ENCODE data around the gene HSD17B13. TPM values are rescaled to one million over a fixed set of nuclear protein-coding genes. Genes with fewer than 3 reads are reported as not detected.
A peak's percentile ranks its signal among the peaks of the same experiment; 100 is the strongest.
"Not testable (repeated sequence)": the region's sequence is repeated elsewhere in the genome, so short reads cannot be mapped to it uniquely, and the experiment has no call there.

HSD17B13 gene
- polyA plus RNA-seq, 4 donors: 0.25 to 0.36 (median 0.30) TPM

DNA sequence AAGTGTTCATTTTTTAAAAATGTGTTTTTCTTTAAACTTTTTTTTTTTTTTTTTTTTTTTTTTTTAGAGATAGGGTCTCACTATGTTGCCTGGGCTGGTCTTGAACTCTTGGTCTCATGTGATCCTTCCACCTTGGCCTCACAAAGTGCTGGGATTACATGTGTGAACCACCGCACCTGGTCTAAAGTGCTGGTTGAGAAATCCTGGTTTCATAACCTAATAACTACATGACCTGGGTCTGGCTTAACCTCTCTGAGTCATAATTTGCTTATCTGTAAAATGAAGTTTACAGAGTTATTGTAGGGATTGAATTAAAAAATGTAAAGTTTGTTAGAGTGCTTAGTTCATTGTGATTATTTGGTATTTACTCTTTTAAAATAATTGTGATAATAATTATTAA lies 5.2 kb downstream of the HSD17B13 start:
- DNase-seq (ENCODE audit: low read depth in 4 of 4, low spot score in 3 of 4): no peak

DNA sequence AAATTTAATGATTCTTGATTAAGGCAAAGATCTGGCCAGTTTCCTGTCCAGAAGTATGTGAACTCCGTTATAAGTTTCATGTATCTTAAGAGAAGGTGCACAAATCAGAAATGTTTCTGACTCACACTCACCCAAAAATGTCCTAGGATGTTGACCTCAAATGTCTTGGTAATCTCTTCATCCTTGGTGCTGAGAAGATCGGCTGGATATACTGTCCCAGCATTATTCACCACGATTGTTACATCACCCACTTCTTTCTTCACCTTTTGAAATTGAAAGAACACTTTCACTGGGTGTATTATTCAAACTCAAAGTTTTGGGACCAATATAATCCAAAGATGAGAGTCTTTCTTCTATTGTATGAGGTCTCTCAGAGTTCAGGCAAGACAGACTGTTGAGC lies 5.7 kb downstream of the HSD17B13 start:
- DNase-seq (ENCODE audit: low read depth in 4 of 4, low spot score in 3 of 4): no peak

DNA sequence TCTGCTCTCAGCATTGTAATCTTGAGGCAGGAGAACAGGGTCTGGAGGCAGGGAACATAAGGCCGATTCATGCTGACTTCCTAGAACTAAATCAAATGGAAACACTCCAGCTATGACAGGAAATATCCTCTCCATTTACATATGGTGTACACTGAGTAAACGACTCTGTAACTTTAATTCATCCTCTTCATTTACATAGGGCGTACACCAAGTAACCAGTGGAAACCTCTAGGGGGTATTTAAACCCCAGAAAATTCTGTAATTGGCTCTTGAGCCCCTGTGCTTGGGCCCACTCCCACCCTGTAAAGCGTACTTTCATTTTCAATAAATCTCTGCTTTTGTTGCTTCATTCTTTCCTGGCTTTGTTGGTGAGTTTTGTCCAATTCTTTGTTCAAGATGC lies 7.7 kb downstream of the HSD17B13 start:
- DNase-seq (ENCODE audit: low read depth in 4 of 4, low spot score in 3 of 4): not testable (repeated sequence)

DNA sequence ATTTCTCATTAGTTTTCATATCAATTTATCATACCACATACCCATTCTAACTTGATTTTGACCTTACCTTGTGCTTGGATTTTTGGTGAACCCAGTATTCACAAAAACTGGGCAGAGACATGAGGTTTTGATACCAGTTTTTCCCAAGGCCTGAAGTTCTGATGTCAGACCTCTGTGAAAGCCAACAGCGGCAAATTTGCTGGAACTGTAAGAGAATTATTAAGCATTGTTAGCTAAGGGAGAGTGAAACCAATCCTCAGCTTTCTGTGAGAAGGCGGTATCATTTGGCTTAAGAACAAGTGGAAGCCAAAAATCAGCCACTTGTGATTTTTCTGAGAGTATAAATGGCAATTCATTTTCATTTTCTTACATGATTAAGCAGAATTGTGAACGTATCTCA lies 8.9 kb downstream of the HSD17B13 start:
- DNase-seq (ENCODE audit: low read depth in 4 of 4, low spot score in 3 of 4): no peak

DNA sequence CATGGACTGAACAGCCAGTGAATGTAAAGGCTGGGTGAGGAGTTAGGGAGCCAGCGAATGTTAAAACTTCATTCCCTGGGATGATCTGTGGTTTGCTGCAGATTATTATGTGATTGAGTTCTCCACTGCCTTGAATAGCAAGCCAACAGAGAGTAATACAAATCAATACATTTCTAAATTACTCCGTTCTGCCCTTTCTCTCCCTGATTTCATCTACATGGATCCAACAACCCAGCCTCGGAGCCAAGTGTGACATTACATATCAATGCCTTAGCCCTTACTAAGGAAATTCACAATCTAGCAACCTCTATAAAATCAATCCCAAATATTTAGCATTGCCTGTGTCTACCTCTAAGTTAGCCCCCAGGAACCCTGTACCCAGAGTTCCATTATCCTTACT lies 11.0 kb downstream of the HSD17B13 start:
- no peak for DNase-seq (ENCODE audit: low read depth in 4 of 4, low spot score in 3 of 4)

DNA sequence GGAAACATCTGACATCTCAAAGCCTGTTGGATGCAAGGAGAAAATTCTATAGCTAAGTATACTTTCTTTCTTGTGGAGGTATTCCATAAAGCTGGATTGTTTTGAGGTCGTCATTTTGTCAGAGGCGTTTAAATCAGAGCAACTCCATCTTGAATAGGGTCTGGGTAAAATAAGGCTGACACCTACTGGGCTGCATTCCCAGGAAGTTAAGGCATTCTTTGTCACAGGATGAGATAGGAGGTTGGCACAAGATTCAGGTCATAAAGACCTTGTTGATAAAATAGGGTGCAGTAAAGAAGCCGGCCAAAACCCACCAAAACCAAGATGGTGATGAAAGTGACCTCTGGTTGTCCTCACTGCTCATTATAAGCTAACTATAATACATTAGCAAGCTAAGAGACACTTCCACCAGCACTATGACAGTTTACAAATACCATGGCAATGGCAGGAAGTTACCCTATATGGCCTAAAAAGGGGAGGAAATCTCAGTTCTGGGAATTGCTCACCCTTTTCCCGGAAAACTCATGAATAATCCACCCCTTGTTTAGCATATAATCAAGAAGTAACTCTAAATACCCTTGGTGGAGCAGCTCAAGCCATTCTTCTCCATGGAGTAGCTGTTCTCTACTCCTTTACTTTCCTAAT lies 11.9 kb downstream of the HSD17B13 start:
- no peak for DNase-seq (ENCODE audit: low read depth in 4 of 4, low spot score in 3 of 4)

DNA sequence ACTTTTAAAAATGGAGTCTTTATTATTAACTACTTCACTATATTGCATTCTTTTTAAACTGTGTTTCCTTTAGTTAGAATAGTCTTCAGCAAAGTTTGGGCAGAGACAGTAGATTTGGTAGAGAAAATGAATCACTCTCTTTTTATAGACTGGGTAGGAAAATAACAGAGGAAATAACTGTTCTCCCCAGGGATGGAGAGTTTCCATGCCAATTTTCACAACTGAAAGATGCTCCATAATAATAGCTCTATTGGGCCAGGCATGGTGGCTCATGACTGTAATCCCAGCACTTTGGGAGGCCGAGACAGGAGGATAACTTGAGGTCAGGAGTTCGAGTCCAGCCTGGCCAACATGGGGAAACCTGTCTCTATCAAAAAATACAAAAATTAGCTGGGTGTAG lies 13.1 kb downstream of the HSD17B13 start:
- DNase-seq (ENCODE audit: low read depth in 4 of 4, low spot score in 3 of 4): no peak

DNA sequence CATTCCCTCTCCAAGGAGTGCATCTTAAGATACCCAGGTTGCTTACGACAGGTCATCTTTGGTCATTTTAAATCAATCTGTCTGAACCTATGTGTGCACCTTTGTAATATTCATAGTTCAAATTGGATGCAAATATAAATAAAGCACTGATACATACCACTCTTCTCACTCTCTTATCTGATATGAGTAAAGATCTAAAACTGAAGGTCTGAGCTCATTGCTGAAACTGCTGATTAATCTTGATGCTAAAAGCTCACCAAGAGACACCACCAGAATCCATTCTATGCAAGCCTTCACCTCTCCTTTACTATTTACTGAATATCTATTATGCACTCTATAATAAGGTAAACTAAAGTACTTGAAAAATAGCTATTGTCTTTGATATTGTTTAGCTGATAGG lies 16.6 kb downstream of the HSD17B13 start:
- no peak for DNase-seq (ENCODE audit: low read depth in 4 of 4, low spot score in 3 of 4)

DNA sequence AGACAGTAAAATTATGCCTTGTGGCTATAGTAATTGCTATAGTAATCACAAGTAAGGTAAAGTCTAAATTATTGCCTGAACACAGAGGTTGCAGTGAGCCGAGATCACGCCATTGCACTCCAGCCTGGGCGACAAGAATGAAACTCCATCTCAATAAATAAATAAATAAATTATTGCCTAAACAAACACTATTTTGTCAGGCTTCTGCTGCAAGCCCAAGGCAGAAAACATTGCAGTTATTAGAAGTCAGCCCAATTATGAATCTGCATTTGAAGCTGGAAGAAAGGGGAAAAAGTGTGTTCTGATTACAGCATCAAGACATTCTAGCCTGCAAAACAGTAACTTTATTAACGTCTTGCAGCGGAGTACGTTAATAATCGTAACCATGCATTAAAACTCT lies 17.1 kb downstream of the HSD17B13 start:
- DNase-seq (ENCODE audit: low read depth in 4 of 4, low spot score in 3 of 4): no peak

DNA sequence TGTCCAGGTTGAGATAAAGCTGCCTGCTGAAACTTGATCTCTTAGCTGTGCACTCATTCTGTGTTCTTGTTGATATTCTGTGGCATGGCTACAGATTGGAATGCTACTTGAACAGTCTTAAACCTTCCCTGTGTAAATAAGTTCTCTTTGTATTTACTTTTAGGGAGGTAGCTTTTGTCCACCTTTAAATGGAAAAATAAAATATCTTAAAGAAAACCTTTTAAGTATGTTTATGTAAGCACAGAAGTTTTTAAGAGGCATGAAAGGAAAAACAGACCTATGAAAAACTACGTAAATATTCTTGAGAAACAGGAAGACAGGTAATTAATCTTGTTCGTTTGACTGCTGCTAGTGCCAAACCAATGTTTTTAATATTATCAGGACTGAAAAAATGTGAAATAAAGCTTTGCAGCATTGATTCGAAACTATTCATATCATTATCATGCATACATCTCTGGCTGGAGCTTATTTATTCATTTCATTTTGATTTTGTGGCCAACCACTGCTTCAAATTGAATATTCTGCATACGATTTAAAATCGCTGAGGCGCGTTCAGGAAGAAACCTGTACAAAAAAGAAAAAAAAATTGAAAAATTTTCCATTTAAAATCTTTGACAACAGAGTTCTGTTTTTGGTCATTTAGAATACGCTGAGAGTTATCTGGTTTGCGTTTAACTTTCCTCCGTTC lies 17.8 kb downstream of the HSD17B13 start:
- peak in 2 of 4 donors; percentile 7 to 16 for DNase-seq (ENCODE audit: low read depth in 4 of 4, low spot score in 3 of 4)

DNA sequence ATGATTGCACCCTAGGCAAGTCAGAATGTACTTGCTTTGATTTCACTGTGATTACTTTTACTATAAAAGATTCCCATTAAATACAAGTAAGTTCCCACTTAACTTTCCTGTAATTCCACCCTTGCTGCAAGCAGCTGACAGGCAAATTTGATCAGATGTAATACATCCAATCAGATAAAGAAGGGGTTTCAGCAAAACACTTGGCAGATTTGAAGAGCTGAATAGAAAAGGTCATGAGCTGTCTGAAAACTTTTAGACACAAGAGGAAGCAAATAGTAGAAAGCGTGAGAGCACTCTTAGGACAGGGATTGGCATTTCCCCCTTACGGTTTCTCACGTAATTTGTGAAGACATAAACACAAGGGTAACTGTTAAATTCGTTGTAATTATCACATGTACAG lies 22.8 kb downstream of the HSD17B13 start:
- no peak for DNase-seq (ENCODE audit: low read depth in 4 of 4, low spot score in 3 of 4)

DNA sequence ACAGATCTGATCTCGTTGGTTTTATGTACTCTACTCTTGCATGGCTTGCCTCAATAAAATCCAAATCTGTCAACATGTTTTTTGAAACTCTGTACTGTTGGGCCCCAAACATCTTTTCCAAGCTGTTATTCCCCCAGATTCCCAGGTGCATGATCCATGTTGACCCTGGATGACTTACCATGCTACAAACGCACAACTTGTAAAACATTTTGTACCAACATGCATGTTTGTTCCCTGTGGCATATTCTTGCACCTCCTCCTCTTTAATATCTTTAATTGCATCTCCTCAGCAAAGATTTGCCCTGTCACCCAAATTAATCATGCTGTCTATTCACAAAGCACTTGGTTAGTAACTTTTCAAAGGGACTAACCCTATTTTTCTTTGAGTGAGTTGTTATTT lies 24.3 kb downstream of the HSD17B13 start:
- no peak for DNase-seq (ENCODE audit: low read depth in 4 of 4, low spot score in 3 of 4)

DNA sequence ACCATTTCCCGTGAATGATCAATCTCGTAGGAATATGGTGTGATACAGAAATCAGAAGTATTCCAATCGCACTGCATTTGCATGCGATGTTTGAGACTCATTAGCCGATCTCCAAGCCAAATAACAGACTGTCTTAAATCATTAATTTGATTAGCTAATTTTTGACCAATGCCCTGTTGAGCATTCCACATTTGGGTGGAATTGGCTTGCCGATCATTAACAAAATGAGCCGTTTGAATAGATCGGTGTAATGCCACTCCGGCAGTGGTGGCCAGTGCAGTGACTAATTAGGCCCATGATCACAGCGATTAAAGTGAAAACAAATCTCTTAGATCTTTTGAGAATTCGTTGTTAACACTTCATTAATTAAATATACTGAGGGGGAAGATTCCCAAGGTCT lies 27.8 kb downstream of the HSD17B13 start:
- DNase-seq (ENCODE audit: low read depth in 4 of 4, low spot score in 3 of 4): not testable (repeated sequence)

DNA sequence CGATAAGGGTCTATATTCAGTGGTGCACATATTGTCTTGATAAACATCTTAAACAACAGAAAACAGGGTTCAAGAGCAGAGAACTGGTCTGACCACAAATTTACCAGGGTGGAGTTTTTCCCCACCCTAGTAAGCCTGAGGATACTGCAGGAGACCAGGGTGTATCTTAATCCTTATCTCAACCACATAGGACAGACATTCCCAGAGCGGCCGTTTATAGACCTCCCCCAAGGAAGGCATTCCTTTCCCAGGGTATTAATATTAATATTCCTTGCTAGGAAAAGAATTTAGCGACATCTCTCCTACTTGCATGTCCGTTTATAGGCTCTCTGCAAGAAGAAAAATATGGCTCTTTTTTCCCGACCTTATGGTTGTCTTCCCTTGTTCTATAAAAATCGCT lies 28.8 kb downstream of the HSD17B13 start:
- DNase-seq (ENCODE audit: low read depth in 4 of 4, low spot score in 3 of 4): not testable (repeated sequence)

DNA sequence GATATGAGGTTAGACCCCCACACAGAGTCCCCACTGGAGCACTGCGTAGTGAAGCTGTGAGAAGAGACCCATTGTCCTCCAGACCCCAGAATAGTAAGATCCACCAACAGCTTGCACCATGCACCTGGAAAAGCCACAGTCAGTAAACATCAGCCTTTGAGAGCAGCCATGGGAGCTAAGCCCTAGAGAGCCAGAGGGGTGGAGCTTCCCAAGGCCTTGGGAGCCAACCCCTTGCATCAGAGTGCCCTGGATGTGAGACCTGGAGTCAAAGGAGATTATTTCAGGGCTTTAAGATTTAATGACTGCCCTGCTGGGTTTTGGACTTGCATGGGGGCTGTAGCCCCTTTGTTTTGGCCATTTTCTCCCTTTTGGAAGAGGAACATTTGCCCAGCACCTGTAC lies 35.7 kb downstream of the HSD17B13 start:
- DNase-seq (ENCODE audit: low read depth in 4 of 4, low spot score in 3 of 4): no peak

DNA sequence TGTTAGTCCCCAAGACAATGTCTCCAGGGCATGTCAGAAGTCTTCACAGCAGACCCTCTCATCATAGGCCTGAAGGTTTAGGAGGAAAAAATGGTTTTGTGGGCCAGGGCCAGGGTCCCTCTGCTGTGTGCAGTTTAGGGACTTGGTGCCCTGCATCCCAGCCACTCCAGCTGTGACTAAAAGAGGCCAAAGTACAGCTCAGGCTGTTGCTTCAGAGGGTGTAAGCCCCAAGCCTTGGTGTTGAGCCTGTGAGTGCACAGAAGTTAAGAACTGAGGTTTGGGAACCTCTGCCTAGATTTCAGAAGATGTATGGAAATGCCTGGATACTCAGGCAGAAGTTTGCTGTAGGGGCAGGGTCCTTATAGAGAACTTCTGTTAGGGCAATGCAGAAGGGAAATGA lies 38.4 kb downstream of the HSD17B13 start:
- DNase-seq (ENCODE audit: low read depth in 4 of 4, low spot score in 3 of 4): not testable (repeated sequence)

DNA sequence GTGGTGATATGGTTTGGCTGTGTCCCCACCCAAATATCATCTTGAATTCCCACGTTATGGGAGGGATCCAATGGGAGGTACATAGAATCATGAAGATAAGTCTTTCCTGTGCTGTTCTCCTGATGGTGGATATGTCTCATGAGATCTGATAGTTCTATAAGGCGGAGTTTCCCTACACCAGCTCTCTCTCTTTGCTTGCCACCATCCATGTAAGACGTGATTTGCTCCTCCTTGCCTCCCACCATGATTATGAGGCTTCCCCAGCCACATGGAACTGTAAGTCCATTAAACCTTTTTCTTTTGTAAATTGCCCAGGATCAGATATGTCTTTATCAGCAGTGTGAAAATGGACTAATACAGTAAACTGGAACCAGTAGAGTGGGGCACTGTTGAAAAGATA lies 39.5 kb downstream of the HSD17B13 start:
- DNase-seq (ENCODE audit: low read depth in 4 of 4, low spot score in 3 of 4): no peak

DNA sequence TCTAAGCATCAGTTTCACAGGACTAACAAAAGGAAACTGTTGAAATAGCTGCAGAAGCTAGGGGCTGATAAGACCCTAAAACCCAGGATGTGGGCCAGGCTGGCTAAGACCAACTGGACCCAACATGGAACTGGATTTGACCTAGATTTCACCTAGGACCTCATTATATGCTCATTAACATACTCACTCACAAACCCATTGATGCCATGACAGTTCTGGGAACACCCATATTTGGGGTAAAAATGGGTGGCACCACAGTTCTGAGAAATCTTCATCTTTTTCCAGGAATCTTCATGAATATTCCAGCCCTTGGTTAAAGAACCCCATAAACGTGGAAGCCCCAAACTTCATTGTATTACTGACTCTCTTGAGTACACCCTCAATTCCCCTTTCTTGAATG lies 41.1 kb downstream of the HSD17B13 start:
- DNase-seq (ENCODE audit: low read depth in 4 of 4, low spot score in 3 of 4): no peak

DNA sequence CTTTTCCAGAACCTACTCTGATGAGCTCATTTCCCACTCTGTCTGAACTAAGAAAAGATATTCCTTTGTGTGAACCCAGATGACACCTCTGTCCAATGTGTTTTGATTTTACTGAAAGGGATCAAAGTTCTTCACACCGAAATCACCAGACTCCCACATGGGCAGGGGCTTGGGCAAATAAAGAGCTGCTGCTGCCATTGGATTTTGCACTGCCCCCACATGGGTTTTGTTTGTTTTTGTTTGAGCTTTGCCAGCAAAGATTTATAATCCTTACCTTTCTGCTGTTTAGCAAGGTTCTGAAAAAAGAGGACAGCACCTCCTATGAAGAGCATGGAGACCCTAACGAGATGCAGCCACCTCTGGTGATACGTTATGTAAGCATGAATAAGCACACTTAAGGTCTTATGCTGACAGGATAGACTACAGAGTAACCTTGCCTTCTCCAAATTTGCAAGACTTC lies 44.3 kb downstream of the HSD17B13 start:
- peak in 1 of 4 donors; percentile 27 for DNase-seq (ENCODE audit: low read depth in 4 of 4, low spot score in 3 of 4)

DNA sequence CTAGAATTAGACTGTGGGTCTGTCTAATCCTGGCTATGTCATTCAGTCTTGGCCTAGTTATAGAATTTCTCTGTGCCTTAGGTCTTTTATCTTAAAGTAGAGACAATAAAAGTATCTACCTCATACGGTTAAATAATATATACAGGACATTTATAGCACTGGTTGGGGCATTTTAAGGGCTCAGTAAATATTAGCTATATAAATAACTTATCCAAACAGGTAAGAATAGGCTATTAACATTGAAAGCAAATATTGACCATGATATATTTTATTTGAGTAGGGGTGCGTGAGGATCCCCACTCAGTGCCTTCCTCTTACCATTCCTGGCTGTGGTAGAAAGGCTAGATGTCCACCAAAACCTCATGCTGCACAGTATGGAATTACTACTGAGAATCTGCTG lies 47.4 kb downstream of the HSD17B13 start:
- DNase-seq (ENCODE audit: low read depth in 4 of 4, low spot score in 3 of 4): no peak

DNA sequence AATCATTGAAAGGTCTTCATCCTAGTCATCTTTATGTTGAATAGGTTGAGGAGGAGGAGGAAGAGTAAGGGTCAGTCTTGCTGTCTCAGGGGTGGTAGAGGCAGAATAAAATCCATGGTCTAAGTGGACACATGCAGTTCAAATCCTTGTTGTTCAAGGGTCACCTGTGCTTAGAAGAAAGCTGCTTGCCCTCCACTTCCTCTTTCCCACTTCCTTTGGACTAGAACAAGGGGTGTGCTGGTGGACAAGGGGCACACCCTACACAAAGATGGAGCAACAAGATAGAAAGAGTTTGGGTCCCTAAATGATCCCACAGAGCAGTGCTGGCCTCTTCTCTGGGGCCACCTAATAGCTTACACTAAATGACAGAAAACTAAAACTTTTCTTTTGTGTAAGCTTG lies 47.9 kb downstream of the HSD17B13 start:
- no peak for DNase-seq (ENCODE audit: low read depth in 4 of 4, low spot score in 3 of 4)

DNA sequence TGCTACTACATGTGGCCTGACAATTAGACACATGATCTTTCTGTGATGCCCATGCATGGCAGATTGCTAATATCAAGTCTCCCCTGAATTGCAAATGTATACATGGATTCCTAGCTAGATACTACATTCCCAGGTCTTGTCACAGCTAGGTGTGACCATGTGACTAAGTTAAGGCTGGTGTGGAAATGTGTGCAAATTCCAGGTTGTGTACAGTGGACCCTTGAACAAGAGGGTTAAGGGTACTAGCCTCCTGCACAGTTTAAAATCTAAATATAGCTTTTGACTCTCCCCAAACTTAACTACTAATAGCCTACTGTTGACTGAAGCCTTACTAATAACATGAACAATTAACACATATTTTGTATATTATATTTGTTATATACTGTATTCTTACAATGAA lies 48.4 kb downstream of the HSD17B13 start:
- DNase-seq (ENCODE audit: low read depth in 4 of 4, low spot score in 3 of 4): no peak
